ENCODE results near the gene ZSCAN25. TPM values are rescaled to one million over a fixed set of nuclear protein-coding genes. Genes with fewer than 3 reads are reported as not detected.
"Not testable (repeated sequence)": the region's sequence is repeated elsewhere in the genome, so short reads cannot be mapped to it uniquely, and the experiment has no call there.

ZSCAN25 gene
- total RNA-seq, 3 donors from 2014 or later (not counting 1 experiment from before 2014, with no cell fraction given), result 24.4 to 37.4 (median 27.8) TPM

DNA sequence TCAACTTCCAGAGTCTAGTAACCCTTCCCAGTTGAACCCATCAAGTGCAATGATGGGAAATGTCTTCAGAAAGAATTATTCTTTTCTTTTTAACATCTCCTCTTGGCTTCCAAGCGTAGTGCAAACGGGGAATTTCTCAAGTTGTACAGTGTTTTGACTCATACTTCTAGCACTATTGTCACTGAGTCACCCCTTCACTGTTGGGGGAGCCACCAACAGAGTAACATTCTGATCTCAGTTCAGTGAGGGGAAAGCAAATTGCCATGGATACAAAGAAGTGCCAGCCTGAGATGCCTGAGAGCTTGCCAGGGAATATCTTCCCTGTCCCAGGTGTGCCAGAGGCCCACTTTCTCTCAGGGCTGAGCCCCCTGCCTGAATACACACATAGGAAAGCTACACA is 32.1 kb downstream of the ZSCAN25 start:
- no peak for DNase-seq
- intact Hi-C loops (cut with micrococcal nuclease), result no loop called here
- H3K27ac Mint-ChIP-seq, result no peak overlapping the region
- no peaks in the 10 kb centered on the region for H3K4me1 Mint-ChIP-seq
- WGBS (ENCODE audit: insufficient coverage), result 66% methylated on average over 2 of the region's 2 CpGs
- H3K4me3 Mint-ChIP-seq, result no peak overlapping the region
- H3K9me3 Mint-ChIP-seq, result no peaks in the 10 kb centered on the region
- Histone ChIP-seq H3K4me3 (ENCODE audit: low read length) (no peak overlapping the region), H3K4me1 (ENCODE audit: control insufficient read depth, insufficient read depth, low read length) (no peaks in the 10 kb centered on the region), H3K27ac (ENCODE audit: low read length) (no peak overlapping the region), H3K36me3 (ENCODE audit: control insufficient read depth, insufficient read depth, low read length) (peaks cover 2% of the 10 kb centered on the region), H3K9me3 (ENCODE audit: control insufficient read depth, insufficient read depth, low read length) (no peaks in the 10 kb centered on the region), H3K27me3 (ENCODE audit: control insufficient read depth, insufficient read depth, low read length) (no peaks in the 10 kb centered on the region)
- no peaks in the 10 kb centered on the region for H3K36me3 Mint-ChIP-seq
- H3K27me3 Mint-ChIP-seq (ENCODE audit: low read depth in 2 of 2), result no peaks in the 10 kb centered on the region
- no peak for ATAC-seq
- TF ChIP-seq, protein P1, sequence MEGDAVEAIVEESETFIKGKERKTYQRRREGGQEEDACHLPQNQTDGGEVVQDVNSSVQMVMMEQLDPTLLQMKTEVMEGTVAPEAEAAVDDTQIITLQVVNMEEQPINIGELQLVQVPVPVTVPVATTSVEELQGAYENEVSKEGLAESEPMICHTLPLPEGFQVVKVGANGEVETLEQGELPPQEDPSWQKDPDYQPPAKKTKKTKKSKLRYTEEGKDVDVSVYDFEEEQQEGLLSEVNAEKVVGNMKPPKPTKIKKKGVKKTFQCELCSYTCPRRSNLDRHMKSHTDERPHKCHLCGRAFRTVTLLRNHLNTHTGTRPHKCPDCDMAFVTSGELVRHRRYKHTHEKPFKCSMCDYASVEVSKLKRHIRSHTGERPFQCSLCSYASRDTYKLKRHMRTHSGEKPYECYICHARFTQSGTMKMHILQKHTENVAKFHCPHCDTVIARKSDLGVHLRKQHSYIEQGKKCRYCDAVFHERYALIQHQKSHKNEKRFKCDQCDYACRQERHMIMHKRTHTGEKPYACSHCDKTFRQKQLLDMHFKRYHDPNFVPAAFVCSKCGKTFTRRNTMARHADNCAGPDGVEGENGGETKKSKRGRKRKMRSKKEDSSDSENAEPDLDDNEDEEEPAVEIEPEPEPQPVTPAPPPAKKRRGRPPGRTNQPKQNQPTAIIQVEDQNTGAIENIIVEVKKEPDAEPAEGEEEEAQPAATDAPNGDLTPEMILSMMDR (IDR thresholded peaks at IDR 0.05), result no peak

DNA sequence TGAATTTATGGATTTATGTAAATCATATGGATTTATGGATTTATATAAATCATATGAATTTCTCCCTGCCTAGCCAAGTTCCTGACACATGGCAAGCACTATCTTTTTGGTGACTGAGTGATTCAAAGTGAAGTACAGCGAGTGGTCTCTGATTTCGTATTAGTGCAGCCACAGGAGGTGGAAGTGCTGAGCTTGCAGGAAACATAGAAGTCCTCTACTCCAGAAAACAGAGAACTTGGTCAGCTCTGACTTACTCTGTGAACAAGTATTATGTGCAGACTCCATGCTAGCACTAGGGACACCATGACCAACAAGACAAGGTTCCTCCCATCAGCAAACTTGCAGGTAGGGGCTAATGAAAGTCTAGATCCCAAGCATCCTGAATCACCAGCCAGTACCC is 34.5 kb downstream of the ZSCAN25 start:
- DNase-seq (no peak), ATAC-seq (no peak)
- Histone ChIP-seq H3K4me3 (ENCODE audit: low read length) (no peak overlapping the region), H3K27ac (ENCODE audit: low read length) (no peak overlapping the region), H3K27me3 (ENCODE audit: control insufficient read depth, insufficient read depth, low read length) (no peaks in the 10 kb centered on the region), H3K4me1 (ENCODE audit: control insufficient read depth, insufficient read depth, low read length) (no peaks in the 10 kb centered on the region), H3K9me3 (ENCODE audit: control insufficient read depth, insufficient read depth, low read length) (no peaks in the 10 kb centered on the region), H3K36me3 (ENCODE audit: control insufficient read depth, insufficient read depth, low read length) (no peaks in the 10 kb centered on the region)
- Mint-ChIP-seq H3K27me3 (ENCODE audit: low read depth in 2 of 2) (no peaks in the 10 kb centered on the region), H3K36me3 (no peaks in the 10 kb centered on the region), H3K9me3 (no peaks in the 10 kb centered on the region), H3K4me3 (no peak overlapping the region), H3K4me1 (peaks cover 0 to 4% of the 10 kb centered on the region in 2 donors), H3K27ac (no peak overlapping the region)
- intact Hi-C loops (cut with micrococcal nuclease), result no loop called here
- TF ChIP-seq, protein P1 (IDR thresholded peaks at IDR 0.05), result no peak
- 92% methylated on average over 2 of the region's 2 CpGs for WGBS (ENCODE audit: insufficient coverage)

DNA sequence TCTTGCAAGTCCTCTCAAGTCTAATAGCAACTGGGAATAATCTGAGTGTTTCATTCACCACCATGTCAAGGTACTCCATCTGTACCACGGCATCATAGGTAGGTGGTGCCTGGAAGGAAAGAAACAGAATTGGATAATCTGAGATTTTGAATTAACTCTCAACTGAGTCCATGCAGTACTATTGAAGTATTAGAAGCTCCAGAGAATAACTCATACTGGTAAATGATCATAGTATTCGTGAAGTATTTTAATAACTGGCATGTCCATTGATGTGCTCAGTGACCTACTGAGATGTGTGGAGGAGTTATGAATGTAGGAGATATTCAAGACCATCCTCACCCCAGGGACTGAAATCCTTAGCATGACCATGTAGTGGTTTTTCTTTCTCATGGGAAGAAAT is 35.9 kb downstream of the ZSCAN25 start:
- H3K27ac ChIP-seq (ENCODE audit: low read length), result no peak overlapping the region
- no peak overlapping the region for H3K4me3 ChIP-seq (ENCODE audit: low read length)
- Mint-ChIP-seq H3K4me1 (peaks cover 0 to 4% of the 10 kb centered on the region in 2 donors), H3K4me3 (no peak overlapping the region), H3K27ac (no peak overlapping the region), H3K36me3 (no peaks in the 10 kb centered on the region), H3K9me3 (no peaks in the 10 kb centered on the region), H3K27me3 (ENCODE audit: low read depth in 2 of 2) (no peaks in the 10 kb centered on the region)
- ATAC-seq, result no peak
- H3K9me3 ChIP-seq (ENCODE audit: control insufficient read depth, insufficient read depth, low read length), result no peaks in the 10 kb centered on the region
- H3K4me1 ChIP-seq (ENCODE audit: control insufficient read depth, insufficient read depth, low read length), result no peaks in the 10 kb centered on the region
- intact Hi-C loops (cut with micrococcal nuclease), result no loop called here
- no peaks in the 10 kb centered on the region for H3K27me3 ChIP-seq (ENCODE audit: control insufficient read depth, insufficient read depth, low read length)
- TF ChIP-seq, protein P1 (IDR thresholded peaks at IDR 0.05), result no peak
- WGBS (ENCODE audit: insufficient coverage), result 100% methylated on average over 2 of the region's 2 CpGs
- DNase-seq, result no peak
- H3K36me3 ChIP-seq (ENCODE audit: control insufficient read depth, insufficient read depth, low read length), result no peaks in the 10 kb centered on the region

DNA sequence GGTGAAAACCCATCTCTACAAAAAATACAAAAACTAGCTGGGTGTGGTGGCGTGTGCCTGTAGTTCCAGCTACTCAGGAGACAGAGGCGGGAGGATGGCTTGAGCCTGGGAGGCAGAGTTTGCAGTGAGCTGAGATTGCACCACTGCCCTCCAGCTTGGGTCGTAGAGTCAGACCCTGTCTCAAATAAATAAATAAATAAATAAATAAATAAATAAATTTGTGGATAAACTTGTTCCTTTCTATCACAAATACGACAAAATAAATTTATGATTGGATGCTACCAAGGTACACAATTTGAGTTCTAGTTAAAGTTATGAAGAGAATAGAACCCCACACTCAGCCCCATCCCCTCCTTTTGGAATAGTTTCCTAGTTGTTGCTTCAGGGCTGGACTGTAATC is 36.5 kb downstream of the ZSCAN25 start:
- H3K27ac Mint-ChIP-seq; H3K4me3 Mint-ChIP-seq; H3K27me3 Mint-ChIP-seq (ENCODE audit: low read depth in 2 of 2); H3K4me3 ChIP-seq (ENCODE audit: low read length); H3K9me3 Mint-ChIP-seq; DNase-seq; H3K36me3 ChIP-seq (ENCODE audit: control insufficient read depth, insufficient read depth, low read length); H3K4me1 ChIP-seq (ENCODE audit: control insufficient read depth, insufficient read depth, low read length); ATAC-seq; H3K36me3 Mint-ChIP-seq; H3K9me3 ChIP-seq (ENCODE audit: control insufficient read depth, insufficient read depth, low read length); H3K27me3 ChIP-seq (ENCODE audit: control insufficient read depth, insufficient read depth, low read length); H3K4me1 Mint-ChIP-seq; H3K27ac ChIP-seq (ENCODE audit: low read length); intact Hi-C loops (cut with micrococcal nuclease): not testable (repeated sequence)
- WGBS (ENCODE audit: insufficient coverage), result 100% methylated on average over 2 of the region's 4 CpGs
